GM18868 (cell line): Measurements from ENCODE around the gene CARD8.

ENCODE experiments used
- ATAC-seq: cut with Tn5 transposase; IDR thresholded peaks from one replicate; pipeline ENCODE4 v1.9.1; 2021; ENCODE audit warnings: mild to moderate bottlenecking, moderate library complexity; ENCODE audit not compliant: unreplicated experiment

Gene CARD8

GRCh38 chr19:48213959-48214358 is 41.8 kb downstream of the CARD8 start:
- ATAC-seq: no peak

GRCh38 chr19:48210005-48210404 is 45.7 kb downstream of the CARD8 start:
- ATAC-seq: no peak

- no peak for ATAC-seq
These were observed 49.2 kb downstream of the CARD8 start for GRCh38 chr19:48206397-48207093.

GRCh38 chr19:48203794-48204628 is 51.7 kb downstream of the CARD8 start:
- ATAC-seq: peak; percentile 95

GRCh38 chr19:48203222-48203793 is 52.4 kb downstream of the CARD8 start:
- no peak for ATAC-seq

GRCh38 chr19:48196933-48197665 is 58.6 kb downstream of the CARD8 start:
- no peak for ATAC-seq

- ATAC-seq: no peak
These were observed 59.4 kb downstream of the CARD8 start for GRCh38 chr19:48196321-48196763.

GRCh38 chr19:48194844-48195830 is 60.6 kb downstream of the CARD8 start:
- no peak for ATAC-seq

- ATAC-seq: no peak
These were observed 61.5 kb downstream of the CARD8 start for GRCh38 chr19:48194041-48194843.

- ATAC-seq: no peak
These were observed 63.0 kb downstream of the CARD8 start for GRCh38 chr19:48192750-48193149.

GRCh38 chr19:48190885-48191284 is 64.8 kb downstream of the CARD8 start:
- no peak for ATAC-seq

- ATAC-seq: no peak
These were observed 65.3 kb downstream of the CARD8 start for GRCh38 chr19:48190288-48190884.

- no peak for ATAC-seq
These were observed 69.1 kb downstream of the CARD8 start for GRCh38 chr19:48186541-48186991.

- no peak for ATAC-seq
These were observed 69.7 kb downstream of the CARD8 start for GRCh38 chr19:48186015-48186414.

- ATAC-seq: no peak
These were observed 72.4 kb downstream of the CARD8 start for GRCh38 chr19:48183356-48183755.

GRCh38 chr19:48182434-48182833 is 73.3 kb downstream of the CARD8 start:
- ATAC-seq: no peak

- no peak for ATAC-seq
These were observed 74.2 kb downstream of the CARD8 start for GRCh38 chr19:48181505-48181904.

- ATAC-seq: no peak
These were observed 79.5 kb downstream of the CARD8 start for GRCh38 chr19:48176226-48176625.

- ATAC-seq: no peak
These were observed 80.1 kb downstream of the CARD8 start for GRCh38 chr19:48175578-48175977.
